ENCODE measurements around the gene PLEKHM1. TPM values are rescaled to one million over a fixed set of nuclear protein-coding genes. Genes with fewer than 3 reads are reported as not detected.

PLEKHM1 gene
- total RNA-seq, 1 donor from 2014 or later, result 13.9 TPM

DNA sequence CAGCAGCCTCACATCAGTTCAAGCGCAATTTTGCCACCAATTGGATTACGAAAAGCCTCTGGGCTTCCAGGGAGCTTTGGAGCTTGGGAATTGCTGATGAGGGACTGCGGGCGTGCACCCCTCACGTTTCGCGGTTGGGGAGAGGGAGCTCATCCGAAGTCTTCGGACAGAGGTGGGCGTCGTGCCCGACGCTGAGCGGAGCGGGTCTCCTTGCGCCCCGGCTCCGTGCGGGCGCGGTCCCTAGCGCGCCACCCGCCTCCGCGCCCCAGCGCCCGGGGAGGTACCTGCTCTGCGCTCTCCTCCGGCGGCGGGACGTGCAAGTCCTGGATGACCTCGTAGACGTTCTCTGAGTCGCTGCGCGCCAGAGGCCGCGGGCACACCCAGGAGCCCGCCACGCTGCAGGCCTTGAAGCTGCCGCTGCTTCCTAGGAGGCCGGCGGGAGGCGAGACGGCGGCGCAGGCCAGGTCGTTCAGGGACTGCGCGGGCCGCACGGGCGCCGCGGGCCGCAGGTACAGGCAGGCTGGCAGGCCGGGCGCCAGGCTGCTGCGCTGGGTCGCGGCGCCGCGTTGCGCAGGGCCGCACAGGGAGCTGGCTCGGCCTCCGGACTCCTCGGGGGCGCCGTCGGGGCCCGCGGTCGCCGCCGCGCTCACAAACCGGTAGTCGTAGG lies 61.0 kb downstream of the PLEKHM1 start:
- DNase-seq (ENCODE audit: low spot score in 2 of 2) (no peak), FAIRE-seq (no peak)

GRCh38 chr17:45428931-45429338 lies 61.6 kb downstream of the PLEKHM1 start:
- DNase-seq (ENCODE audit: low spot score in 2 of 2), result no peak
- FAIRE-seq, result no peak

- DNase-seq (ENCODE audit: low spot score in 2 of 2) (peak; percentile 80 to 86), FAIRE-seq (no peak)
These were observed 62.4 kb downstream of the PLEKHM1 start for GRCh38 chr17:45428050-45428617.

GRCh38 chr17:45427181-45427835 lies 63.2 kb downstream of the PLEKHM1 start:
- FAIRE-seq (no peak), DNase-seq (ENCODE audit: low spot score in 2 of 2) (no peak)

DNA sequence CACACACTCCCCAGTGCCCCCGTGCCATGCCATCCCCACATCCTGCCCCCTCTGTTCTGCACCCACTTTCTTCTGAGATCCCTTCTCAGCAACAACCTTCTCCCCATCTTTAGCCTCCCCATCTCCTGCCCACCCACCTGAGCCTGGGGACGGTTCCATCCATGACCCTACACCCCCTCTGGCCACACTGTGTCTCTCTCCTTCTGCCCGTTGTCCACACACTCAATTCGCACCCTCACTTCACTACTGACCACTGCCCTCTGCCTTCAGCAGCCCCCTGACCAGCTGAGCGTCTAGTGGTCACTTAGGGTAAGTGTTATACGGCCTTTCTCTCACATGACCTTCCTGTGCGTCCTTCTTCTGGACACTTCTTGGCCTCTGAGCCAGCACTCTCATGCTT lies 64.0 kb downstream of the PLEKHM1 start:
- DNase-seq (ENCODE audit: low spot score in 2 of 2) (no peak), FAIRE-seq (no peak)

DNA sequence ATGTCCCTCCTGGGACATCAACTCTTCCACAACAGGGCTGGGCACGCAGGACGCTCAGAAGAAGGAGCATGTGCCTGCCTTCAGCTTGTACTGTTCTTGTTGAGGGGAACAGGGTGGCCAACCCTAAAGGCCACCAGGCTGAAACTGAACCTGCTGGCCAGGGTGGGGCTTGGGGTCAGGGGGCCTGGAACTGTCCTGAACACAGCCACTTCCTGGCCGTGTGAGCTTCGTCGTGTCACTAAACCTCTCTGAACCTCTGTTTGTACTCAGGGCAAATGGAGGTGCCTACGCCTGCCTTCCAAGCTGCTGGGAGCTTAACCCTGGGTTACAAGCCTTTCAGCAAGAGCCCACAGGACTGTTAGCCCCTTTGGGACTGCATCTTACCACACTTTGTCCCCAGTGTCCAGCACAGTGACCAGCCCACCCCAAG lies 64.5 kb downstream of the PLEKHM1 start:
- no peak for FAIRE-seq

GRCh38 chr17:45425125-45425983 lies 65.2 kb downstream of the PLEKHM1 start:
- FAIRE-seq (no peak), DNase-seq (ENCODE audit: low spot score in 2 of 2) (no peak)

More for the DNA sequence above, 64.5 kb downstream of the PLEKHM1 start:
- DNase-seq (ENCODE audit: low spot score in 2 of 2), result no peak

- FAIRE-seq (no peak), DNase-seq (ENCODE audit: low spot score in 2 of 2) (no peak)
These were observed 65.8 kb downstream of the PLEKHM1 start for GRCh38 chr17:45424769-45425124.

DNA sequence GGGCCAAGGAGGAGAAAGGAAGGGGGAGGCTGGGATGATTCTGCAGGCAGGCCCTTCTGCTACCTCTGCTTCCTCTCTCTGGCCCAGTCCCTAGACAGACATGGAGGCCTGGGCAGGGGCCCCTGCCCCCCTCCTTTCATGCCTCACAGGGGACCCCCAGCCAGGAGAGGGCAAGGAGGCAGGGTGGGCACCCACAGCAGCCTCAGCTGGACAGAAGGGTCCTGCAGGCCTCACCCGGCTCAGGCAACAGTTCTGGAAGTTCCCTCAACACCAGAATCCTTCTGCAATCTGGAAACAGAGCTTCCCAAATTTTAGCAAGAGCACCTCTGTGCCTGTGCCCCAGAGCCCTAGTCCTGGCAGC lies 66.6 kb downstream of the PLEKHM1 start:
- FAIRE-seq, result no peak
- no peak for DNase-seq (ENCODE audit: low spot score in 2 of 2)

GRCh38 chr17:45423304-45423974 lies 67.1 kb downstream of the PLEKHM1 start:
- DNase-seq (ENCODE audit: low spot score in 2 of 2) (no peak), FAIRE-seq (no peak)

DNA sequence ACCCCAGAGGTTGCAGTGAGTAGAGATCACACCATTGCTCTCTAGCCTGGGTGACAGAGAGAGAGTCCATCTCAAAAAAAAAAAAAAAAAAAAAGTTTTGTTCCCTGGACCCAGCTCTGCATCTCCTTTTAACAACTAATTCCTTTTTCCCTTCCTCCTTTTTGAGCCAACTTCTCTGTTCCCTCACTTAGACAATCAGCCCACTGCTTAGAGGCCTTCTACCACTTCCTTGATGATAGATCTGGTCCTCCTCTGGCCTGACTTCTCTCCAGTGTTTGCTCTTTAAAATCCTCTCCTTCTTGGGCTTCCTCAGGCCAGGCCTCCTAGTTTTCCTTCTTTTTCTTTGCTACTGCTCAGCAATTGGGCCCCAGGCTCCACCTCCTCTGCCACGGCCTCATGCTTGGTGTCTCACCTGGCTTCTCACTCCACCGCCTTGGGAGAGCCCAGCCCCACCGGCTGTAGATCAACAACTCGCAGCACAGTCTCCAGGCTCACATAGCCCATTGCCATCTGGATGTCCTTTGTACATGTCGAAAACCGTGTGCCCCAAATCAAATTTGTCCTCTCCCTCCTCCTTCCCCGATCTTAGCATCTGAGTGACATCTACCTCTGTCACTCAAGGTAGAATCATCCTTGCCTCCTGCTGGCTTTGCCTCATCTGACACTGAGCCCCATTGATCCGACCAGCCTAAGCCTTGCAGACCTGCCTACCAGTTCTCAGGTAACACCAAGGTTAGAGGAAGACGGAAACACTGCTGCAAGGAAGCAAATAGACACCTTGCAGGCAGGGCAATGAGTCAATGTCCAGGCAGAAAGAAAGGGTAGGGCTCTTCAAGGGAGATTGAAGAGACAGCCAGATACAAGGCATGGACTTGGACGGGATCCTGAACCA lies 75.3 kb downstream of the PLEKHM1 start:
- FAIRE-seq (no peak), DNase-seq (ENCODE audit: low spot score in 2 of 2) (no peak)

DNA sequence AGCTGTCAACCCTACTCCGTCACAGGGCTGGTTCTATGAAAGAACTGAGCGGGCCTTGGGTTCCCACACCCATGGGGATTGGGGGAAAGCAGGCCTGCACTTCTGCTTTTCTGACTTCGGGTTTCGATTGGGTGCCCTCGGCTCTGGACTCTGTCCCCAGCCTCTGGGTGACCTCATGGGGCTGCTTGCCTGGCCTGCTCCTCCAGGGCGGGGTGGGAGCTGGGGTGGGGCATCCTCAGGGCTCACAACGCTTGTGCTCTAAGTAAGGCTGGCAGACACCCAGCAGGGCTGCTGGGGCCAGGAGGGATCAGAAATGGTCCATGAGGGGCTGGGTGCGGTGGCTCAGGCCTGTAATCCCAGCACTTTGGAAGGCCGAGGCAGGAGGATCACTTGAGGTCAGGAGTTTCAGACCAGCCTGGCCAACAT lies 77.0 kb downstream of the PLEKHM1 start:
- DNase-seq (ENCODE audit: low spot score in 2 of 2) (no peak), FAIRE-seq (no peak)

DNA sequence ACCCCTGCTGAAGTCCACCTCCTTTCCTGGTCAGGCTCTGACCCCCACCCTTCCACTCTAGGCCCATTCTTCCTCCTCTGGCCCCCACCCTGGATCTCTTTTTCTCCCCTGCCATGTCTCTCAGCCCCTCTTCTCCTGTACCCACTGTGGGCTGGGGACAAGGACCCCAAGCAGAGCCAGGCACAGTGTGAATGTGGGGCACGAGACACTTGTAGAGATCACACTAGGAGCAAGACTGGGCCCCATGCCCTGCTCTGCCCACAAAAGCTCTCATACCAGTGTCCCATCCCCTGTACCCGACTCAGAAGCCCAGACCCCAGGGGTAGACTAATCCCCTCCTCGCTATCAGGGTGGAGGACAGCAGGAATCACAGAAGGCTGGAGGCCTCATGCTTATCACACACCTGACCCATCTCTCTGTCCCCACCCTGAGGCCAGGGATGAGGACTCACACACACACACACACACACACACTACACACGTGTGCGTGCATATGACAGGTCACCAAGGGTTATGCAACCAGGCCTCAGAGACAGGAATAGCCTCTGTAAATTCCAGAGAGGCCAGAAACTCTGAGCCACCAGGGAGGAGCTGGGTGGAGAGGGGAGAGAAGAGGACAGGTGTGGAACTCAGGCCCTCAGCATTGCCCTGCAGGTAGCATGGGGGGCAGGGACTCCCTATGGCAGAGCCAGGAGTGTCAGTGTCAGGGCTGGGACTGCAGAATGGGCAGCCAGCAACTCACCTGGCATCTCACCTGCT lies 79.0 kb downstream of the PLEKHM1 start:
- no peak for FAIRE-seq

DNA sequence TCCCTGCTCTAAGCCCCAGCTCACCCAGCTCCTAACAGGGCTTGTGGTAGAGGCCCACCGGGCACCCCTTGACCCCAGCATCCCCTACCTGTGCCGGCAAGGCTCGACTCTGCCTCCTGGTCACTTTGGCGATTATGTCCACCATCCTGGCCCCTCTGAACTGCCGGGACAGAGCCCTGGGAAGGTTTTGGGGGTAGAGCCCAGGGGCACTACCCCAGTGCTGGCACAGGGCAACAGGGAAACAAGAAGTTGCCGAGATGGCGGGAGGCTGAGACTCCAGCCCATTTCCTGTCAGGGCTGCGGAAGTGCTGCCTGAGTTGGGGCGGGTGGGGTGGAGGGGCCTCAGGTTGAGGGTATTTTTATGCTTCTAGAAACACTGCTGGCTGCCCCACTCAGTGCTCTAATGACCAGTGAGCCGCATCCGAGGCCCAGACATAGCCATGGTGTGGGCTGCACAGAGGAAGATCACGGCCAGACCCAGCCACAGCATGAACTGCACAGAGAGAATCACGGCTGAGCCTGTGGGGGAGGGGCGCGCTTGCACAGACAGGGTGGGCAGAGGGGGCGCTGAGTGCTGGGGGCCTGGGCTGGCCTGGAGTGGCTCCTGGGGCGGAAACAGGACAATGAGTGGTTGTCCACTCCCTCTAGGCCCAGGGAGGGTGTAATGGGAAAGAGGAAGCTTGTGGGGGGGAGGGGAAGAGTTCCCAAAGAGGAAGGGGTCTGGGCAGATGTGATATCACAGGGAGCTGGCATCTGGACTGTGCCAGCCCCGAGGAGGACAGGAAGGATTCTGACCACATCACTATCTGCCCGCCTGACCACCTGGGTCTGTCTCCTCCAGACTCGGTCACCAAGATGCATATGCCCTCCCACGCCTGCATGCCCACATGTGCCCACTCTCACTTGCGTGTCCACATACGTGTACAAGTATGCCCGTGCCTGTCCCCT lies 80.1 kb downstream of the PLEKHM1 start:
- FAIRE-seq (no peak), DNase-seq (ENCODE audit: low spot score in 2 of 2) (no peak)

More for the DNA sequence above, 79.0 kb downstream of the PLEKHM1 start:
- DNase-seq (ENCODE audit: low spot score in 2 of 2), result no peak

DNA sequence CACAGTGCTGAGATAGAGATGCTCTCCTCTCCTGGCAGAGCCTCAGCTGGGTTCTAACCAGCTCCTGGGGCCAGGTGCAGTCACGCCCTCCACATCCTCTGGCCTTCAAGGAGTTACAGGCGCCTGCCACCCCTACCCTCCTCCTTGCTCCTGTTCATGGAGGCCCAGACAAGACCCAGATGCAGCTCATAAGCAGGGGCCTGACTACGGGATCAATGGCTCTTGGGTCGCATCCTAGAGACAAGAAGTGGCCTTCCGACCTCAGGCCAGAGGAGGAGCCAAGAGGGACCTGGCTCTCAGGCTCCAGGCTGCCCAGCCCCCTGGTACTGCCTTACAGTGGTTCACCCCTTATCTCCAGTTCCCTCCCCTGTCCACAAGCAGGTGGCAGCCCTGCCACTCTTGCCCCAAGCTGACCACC lies 80.9 kb downstream of the PLEKHM1 start:
- DNase-seq (ENCODE audit: low spot score in 2 of 2) (no peak), FAIRE-seq (no peak)

- FAIRE-seq, result no peak
- DNase-seq (ENCODE audit: low spot score in 2 of 2), result no peak
These were observed 81.7 kb downstream of the PLEKHM1 start for GRCh38 chr17:45408611-45409421.

- FAIRE-seq, result no peak
These were observed 84.4 kb downstream of the PLEKHM1 start for GRCh38 chr17:45406107-45406506.

More at GRCh38 chr17:45406107-45406506, 84.4 kb downstream of the PLEKHM1 start:
- DNase-seq (ENCODE audit: low spot score in 2 of 2), result no peak
